Bronchial epithelial cell (primary cell): Measurements from ENCODE around the gene WDSUB1. TPM values are rescaled to one million over a fixed set of nuclear protein-coding genes. Genes with fewer than 3 reads are reported as not detected.

Experiments used
- DNase-seq: peaks from one replicate; pipeline ENCODE4 v3.0.0-alpha.2; 2010; ENCODE audit warnings: low read depth
- FAIRE-seq: peaks from 2 replicates; lab custom pipeline; 2011; peaks lifted over from hg19 to GRCh38; lab: Jason Lieb, UNC
- H3K27me3 ChIP-seq: 2 replicates; pipeline ENCODE4 v1.5.1; 2011; ENCODE audit warnings: low read length; ENCODE audit not compliant: control insufficient read depth, insufficient read depth
- H3K36me3 ChIP-seq: 2 replicates; pipeline ENCODE4 v1.5.1; 2011; ENCODE audit warnings: low read length; ENCODE audit not compliant: control insufficient read depth, insufficient read depth
- H3K4me3 ChIP-seq: 2 replicates; pipeline ENCODE4 v1.5.1; 2011; ENCODE audit warnings: mild to moderate bottlenecking, low read depth, low read length, control low read depth
- total RNA-seq: library from RNA; depleted of rRNA; stranded (reverse); fragments of >200 nt; gene quantifications from 2 replicates; pipeline ENCODE4 v1.2.1, GENCODE V29; 2014
- TF ChIP-seq, protein P1 (sequence below): IDR thresholded peaks from 2 replicates; pipeline ENCODE4 v1.5.1; 2011; ENCODE audit warnings: mild to moderate bottlenecking, moderate library complexity, low read length, control low read depth, inconsistent platforms; ENCODE audit not compliant: insufficient read depth, severe bottlenecking

The WDSUB1 gene
- total RNA-seq, 1 donor from 2014 or later = 16.1 TPM

- TF ChIP-seq, protein P1, sequence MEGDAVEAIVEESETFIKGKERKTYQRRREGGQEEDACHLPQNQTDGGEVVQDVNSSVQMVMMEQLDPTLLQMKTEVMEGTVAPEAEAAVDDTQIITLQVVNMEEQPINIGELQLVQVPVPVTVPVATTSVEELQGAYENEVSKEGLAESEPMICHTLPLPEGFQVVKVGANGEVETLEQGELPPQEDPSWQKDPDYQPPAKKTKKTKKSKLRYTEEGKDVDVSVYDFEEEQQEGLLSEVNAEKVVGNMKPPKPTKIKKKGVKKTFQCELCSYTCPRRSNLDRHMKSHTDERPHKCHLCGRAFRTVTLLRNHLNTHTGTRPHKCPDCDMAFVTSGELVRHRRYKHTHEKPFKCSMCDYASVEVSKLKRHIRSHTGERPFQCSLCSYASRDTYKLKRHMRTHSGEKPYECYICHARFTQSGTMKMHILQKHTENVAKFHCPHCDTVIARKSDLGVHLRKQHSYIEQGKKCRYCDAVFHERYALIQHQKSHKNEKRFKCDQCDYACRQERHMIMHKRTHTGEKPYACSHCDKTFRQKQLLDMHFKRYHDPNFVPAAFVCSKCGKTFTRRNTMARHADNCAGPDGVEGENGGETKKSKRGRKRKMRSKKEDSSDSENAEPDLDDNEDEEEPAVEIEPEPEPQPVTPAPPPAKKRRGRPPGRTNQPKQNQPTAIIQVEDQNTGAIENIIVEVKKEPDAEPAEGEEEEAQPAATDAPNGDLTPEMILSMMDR = no peak
- DNase-seq (no peak), FAIRE-seq (no peak)
- Histone ChIP-seq H3K4me3 (no peak overlapping the region), H3K36me3 (peaks cover 3% of the 10 kb centered on the region), H3K27me3 (no peaks in the 10 kb centered on the region)
Measured at GRCh38 chr2:159275111-159275510, 11.4 kb downstream of the WDSUB1 start.

DNA sequence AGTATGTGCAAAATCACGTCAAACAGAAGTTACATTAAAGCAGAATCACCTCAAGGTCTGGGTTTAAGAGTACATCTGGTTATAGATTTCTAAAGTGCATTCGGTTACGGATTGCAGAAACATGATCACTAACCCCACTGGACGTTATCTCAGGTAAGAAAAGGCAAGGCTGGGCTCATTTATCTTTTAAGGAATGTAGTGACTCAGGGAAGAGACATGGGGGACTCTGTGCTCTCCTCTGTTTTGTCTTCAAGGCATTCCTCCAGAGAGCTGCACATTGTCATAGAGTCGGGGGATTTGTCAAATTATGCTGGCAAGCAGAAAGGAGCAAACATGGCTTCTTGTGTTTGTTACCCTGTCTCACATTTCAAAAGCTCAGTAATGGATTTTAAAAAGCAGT, 14.3 kb downstream of the WDSUB1 start:
- no peaks in the 10 kb centered on the region for H3K27me3 ChIP-seq
- no peak overlapping the region for H3K4me3 ChIP-seq
- H3K36me3 ChIP-seq = peaks cover 2% of the 10 kb centered on the region
- TF ChIP-seq, protein P1 = no peak
- DNase-seq = peak; percentile 6
- FAIRE-seq = no peak

DNA sequence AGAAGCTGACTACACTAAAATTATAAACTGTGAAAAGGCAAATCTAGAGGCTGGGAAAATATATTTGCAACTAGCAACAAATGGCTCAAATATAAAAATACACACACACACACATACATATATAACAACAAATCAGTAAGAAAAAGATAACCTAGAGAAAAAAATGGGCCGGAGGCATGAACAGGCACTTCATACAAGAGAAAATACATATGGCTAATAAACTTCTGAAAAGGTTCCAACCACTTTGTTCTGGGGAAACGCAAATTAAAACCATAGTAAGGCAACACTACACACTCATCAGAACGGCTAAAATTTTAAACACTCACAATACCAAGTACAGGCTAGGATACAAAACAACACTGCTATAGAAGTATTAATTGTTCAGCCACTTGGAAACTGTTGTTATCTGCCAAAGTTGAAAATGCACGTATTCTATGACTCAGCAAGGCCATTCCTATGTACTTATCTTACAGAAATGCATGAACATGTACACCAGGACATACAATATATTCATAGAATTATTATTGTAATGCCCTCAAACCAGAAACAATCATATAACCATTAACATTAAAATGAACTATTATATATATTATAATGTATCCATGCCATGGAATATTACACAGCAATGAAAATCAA, 15.6 kb downstream of the WDSUB1 start:
- H3K36me3 ChIP-seq = peaks cover 2% of the 10 kb centered on the region
- no peaks in the 10 kb centered on the region for H3K27me3 ChIP-seq
- H3K4me3 ChIP-seq = no peak overlapping the region
- TF ChIP-seq, protein P1 = no peak
- FAIRE-seq (no peak), DNase-seq (peak; percentile 52)

DNA sequence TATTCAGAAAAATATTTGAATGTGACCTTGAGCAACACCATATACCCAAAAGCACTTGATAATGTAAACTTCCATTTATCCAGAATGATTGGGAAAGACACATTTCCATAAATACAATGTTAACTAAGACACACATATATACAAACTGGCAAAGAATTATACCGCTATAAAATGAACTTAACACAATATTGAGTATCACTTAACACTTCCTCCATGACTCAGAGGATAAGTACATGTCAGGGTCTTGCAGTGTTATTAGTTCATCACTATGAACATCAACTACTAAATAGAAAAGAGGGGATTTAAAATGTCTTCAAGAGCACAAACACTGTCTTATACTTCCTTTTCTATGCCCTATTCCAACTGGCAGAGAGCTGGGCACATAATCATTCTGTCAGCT, 18.6 kb downstream of the WDSUB1 start:
- TF ChIP-seq, protein P1 = no peak
- DNase-seq = peak; percentile 53
- H3K36me3 ChIP-seq = peaks cover 3% of the 10 kb centered on the region
- no peak overlapping the region for H3K4me3 ChIP-seq
- no peak for FAIRE-seq
- H3K27me3 ChIP-seq = no peaks in the 10 kb centered on the region

- peaks cover 3% of the 10 kb centered on the region for H3K36me3 ChIP-seq
- H3K4me3 ChIP-seq = no peak overlapping the region
- TF ChIP-seq, protein P1 = no peak
- no peak for DNase-seq
- H3K27me3 ChIP-seq = no peaks in the 10 kb centered on the region
- FAIRE-seq = no peak
Measured at GRCh38 chr2:159266554-159266953, 19.9 kb downstream of the WDSUB1 start.

DNA sequence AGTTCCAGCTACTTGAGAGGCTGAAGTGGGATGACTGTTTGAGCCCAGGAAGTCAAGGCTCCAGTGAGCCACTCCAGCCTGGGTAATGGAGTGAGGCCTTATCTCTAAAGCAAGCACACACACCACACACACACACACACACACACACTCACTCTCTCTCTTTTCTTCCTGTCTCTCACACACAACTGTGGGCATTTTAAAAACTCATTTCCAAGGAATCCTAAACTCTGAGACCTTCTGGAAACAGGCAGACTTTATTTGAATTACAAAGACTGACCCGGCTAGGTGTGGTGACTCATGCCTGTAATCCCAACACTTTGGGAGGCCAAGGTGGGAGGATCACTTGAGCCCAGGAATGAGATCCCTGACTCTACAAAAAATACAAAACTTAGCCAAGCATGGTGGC, 21.3 kb downstream of the WDSUB1 start:
- Histone ChIP-seq H3K36me3 (peaks cover 1% of the 10 kb centered on the region), H3K4me3 (no peak overlapping the region), H3K27me3 (no peaks in the 10 kb centered on the region)
- TF ChIP-seq, protein P1 = no peak
- peak; percentile 64 for DNase-seq
- peak; percentile 82 for FAIRE-seq
